ENCODE data around the gene ENC1.

Gene ENC1

DNA sequence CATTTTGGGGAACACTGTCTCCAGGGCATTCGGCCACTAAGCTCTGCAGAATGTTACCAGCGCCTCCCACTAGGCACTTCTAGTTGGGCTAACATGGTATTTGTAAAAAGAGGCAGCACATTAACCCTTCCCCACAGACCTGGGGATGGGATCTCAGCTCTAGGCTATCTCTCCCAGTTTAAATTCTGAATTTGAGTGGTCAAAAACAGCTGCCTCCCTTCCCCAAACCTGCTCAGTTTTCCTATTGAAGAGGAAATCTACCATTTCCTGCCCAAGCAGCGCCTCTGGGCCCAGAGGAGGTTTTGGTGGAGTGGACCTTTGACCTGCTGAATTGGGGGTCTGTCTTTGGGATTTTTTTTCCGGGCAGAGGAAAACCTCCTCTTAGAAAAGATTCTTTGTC lies 53.2 kb downstream of the ENC1 start:
- TF ChIP-seq, protein P1, sequence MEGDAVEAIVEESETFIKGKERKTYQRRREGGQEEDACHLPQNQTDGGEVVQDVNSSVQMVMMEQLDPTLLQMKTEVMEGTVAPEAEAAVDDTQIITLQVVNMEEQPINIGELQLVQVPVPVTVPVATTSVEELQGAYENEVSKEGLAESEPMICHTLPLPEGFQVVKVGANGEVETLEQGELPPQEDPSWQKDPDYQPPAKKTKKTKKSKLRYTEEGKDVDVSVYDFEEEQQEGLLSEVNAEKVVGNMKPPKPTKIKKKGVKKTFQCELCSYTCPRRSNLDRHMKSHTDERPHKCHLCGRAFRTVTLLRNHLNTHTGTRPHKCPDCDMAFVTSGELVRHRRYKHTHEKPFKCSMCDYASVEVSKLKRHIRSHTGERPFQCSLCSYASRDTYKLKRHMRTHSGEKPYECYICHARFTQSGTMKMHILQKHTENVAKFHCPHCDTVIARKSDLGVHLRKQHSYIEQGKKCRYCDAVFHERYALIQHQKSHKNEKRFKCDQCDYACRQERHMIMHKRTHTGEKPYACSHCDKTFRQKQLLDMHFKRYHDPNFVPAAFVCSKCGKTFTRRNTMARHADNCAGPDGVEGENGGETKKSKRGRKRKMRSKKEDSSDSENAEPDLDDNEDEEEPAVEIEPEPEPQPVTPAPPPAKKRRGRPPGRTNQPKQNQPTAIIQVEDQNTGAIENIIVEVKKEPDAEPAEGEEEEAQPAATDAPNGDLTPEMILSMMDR (IDR thresholded peaks at IDR 0.05; ENCODE audit: low read depth, low read length, missing control alignments) = no peak
- no peak overlapping the region for H3K4me3 ChIP-seq (replicated peaks; ENCODE audit: low read depth, low read length)
- DNase-seq (ENCODE audit: extremely low read depth, low read depth) = no peak

DNA sequence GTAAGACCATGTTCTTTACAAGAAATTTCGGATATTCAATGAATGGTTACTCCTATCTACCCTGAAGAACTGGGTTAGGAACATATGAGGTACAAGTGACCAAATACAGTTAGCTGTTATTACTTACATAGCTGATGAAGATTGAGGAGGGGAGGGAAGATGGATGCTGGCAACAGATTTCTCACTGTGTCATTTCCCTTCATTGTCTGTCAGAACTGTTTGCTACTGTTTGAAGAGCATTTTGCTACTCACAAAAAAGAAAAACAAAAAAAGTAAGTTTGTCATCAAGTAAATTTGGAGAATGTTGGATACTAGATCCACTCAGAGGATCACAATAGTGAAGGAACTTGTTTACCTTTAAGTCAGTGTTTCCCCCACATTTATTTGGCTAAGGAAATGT lies 53.7 kb downstream of the ENC1 start:
- TF ChIP-seq, protein P1 (IDR thresholded peaks at IDR 0.05; ENCODE audit: low read depth, low read length, missing control alignments) = no peak
- DNase-seq (ENCODE audit: extremely low read depth, low read depth) = no peak
- no peak overlapping the region for H3K4me3 ChIP-seq (replicated peaks; ENCODE audit: low read depth, low read length)

DNA sequence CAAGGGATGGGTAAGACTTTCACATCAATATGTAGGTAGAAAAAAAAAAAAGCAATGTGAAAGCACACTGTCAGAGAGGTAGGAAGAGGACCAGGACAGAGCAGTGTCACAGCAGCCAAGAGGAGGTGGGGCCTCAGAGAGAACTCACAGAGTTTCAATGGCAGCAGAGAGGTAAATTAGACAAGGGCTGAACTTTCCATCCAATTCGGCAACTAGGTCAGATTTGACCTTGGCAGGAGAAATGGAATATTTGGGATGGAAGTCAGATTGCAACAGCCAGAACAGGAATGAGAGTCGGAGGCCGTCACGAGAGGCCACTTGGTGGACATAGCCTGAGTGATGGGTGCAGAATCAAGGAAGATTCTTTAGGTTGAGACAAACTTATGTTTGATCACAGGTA lies 57.7 kb downstream of the ENC1 start:
- no peak for DNase-seq (ENCODE audit: extremely low read depth, low read depth)
- TF ChIP-seq, protein P1 (IDR thresholded peaks at IDR 0.05; ENCODE audit: low read depth, low read length, missing control alignments) = no peak
- no peak overlapping the region for H3K4me3 ChIP-seq (replicated peaks; ENCODE audit: low read depth, low read length)

DNA sequence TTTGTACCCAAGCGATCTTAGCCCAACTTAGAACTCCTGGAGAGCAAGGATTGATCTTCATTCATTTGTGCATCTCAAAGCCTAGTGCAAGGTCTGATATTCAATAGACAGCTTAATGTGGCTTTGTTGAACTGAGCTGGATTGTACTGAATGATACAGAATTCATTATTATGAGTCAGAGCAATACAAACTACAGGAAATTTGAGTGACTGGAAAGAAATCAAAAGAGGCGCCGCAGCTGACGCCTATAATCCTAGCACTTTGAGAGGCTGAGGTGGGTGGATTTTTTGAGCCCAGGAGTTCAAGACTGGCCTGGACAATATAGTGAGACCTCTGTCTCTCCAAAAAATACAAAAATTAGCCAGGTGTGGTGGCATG lies 58.6 kb downstream of the ENC1 start:
- TF ChIP-seq, protein P1 (IDR thresholded peaks at IDR 0.05; ENCODE audit: low read depth, low read length, missing control alignments) = no peak
- H3K4me3 ChIP-seq (replicated peaks; ENCODE audit: low read depth, low read length) = no peak overlapping the region
- no peak for DNase-seq (ENCODE audit: extremely low read depth, low read depth)

DNA sequence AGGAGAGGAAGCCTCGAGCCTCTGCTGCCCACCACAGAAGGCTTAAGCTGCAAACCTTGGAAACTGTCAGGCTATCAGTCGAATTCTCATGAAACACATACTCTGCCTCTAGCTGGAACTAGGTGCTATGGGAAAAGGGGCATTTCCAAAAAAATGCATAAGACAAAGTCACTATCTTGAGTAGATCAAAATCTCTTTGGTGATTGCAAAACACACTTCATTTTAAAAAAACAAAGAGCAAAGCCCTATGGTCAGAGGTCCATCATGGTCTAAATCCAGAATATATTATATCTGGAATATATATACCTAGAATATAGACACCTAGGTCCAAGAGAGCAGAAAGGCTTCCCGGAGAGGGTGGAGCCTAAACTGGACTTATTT lies 59.8 kb downstream of the ENC1 start:
- no peak for DNase-seq (ENCODE audit: extremely low read depth, low read depth)
- TF ChIP-seq, protein P1 (IDR thresholded peaks at IDR 0.05; ENCODE audit: low read depth, low read length, missing control alignments) = no peak
- H3K4me3 ChIP-seq (replicated peaks; ENCODE audit: low read depth, low read length) = no peak overlapping the region

DNA sequence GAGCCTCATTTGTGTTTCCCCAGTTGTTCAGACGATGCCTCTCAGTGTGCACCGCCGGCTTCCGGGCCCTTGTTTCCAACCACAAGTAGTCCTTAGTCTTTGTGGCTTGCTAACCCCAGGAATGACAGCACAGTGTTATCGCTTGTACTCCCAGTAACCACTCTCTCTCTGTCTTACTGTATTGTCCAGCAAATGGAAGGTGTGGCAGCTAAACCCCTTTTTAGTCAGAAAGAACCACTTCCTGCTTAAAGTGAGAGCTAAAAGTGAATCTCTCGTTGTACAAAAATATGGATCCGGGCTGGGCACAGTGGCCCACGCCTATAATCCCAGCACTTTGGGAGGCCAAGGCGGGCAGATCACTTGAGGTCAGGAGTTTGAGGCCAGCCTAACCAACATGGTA lies 61.3 kb downstream of the ENC1 start:
- no peak overlapping the region for H3K4me3 ChIP-seq (replicated peaks; ENCODE audit: low read depth, low read length)
- no peak for DNase-seq (ENCODE audit: extremely low read depth, low read depth)

More for the DNA sequence above, 61.3 kb downstream of the ENC1 start:
- TF ChIP-seq, protein P1 (IDR thresholded peaks at IDR 0.05; ENCODE audit: low read depth, low read length, missing control alignments) = no peak

All from HFF-Myc (cell line).